Prostate gland (tissue), 2 donors: ENCODE data around the gene IQCE. TPM values are rescaled to one million over a fixed set of nuclear protein-coding genes. Genes with fewer than 3 reads are reported as not detected.

Source experiments
- DNase-seq: peaks from one replicate; pipeline ENCODE4 v3.0.0-alpha.2; 2019; ENCODE audit warnings: low spot score
- H3K27ac ChIP-seq, 2 donors: fragments of 200-600 bp; sonication (generic); 2 replicates each; pipeline ENCODE4 v1.5.1; 2017 to 2019
- H3K27me3 ChIP-seq: fragments of 200-600 bp; sonication (generic); replicated peaks from 2 replicates; pipeline ENCODE4 v1.5.1; 2019; ENCODE audit not compliant: insufficient read depth
- H3K36me3 ChIP-seq, 2 donors: fragments of 200-600 bp; sonication (generic); 1 replicate in 1 of 2; 2 replicates in 1 of 2; pipeline versions ENCODE4 v1.5.1 to v1.8.1; 2017 to 2019
- H3K4me1 ChIP-seq: fragments of 200-600 bp; sonication (generic); replicated peaks from 2 replicates; pipeline ENCODE4 v1.5.1; 2019
- H3K4me3 ChIP-seq, 2 donors: fragments of 200-600 bp; sonication (generic); 2 replicates each; pipeline ENCODE4 v1.5.1; 2017 to 2019
- H3K9me3 ChIP-seq: fragments of 200-600 bp; sonication (generic); 2 replicates; pipeline ENCODE4 v1.5.1; 2017
- POLR2A ChIP-seq: fragments of 450-650 bp; IDR thresholded peaks from one replicate; pipeline ENCODE4 v1.6.1; 2016; ENCODE audit warnings: antibody characterized with exemption, mild to moderate bottlenecking
- POLR2AphosphoS5 ChIP-seq: sonication (generic); formaldehyde crosslinking; IDR thresholded peaks from one replicate; pipeline ENCODE4 v1.6.1; 2017; ENCODE audit warnings: antibody characterized with exemption
- WGBS: methylation state at CpG from one replicate; pipeline ENCODE4 v1.1.5; 2018; 5-methylcytosine and 5-hydroxymethylcytosine counted together
- intact Hi-C: fragments of 100-400 bp; cut with DNase I; formaldehyde crosslinking; loops from one replicate; pipeline ENCODE4 v1.14.2; 2022
- total RNA-seq, 2 donors: library from RNA; depleted of rRNA; stranded (reverse); fragments of >200 nt; gene quantifications; one replicate each; pipeline ENCODE4 v1.1.0, GENCODE V29; 2016
- TF ChIP-seq, protein P1 (sequence below), 4 experiments: fragments of 200-600 bp in 2 of 4; fragments of 450-650 bp in 2 of 4; sonication (generic) in 2 of 4; IDR thresholded peaks; 1 replicate in 3 of 4; 2 replicates in 1 of 4; pipeline ENCODE4 v1.5.1; 2016 to 2019; ENCODE audit warnings: antibody characterized with exemption in 4 of 4, mild to moderate bottlenecking in 2 of 4, moderate library complexity in 2 of 4

The IQCE gene
- total RNA-seq, 2 donors from 2014 or later, result 20.2 to 41.9 TPM

DNA sequence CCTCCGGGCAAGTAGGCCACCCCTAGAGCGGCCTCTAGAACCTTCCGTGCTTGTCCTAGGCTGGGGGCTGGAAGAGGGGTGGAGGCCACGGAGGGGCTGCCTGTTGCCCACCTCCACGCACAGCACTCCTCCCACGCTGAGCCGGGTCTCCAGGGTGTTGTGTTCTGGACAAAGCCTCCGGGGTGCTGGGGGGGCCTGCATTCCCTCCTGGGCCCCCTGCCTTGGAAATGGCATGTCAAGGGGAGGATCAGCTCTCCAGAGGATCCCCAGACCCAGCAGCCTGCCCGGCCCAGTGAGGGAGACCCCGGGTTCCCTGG, 64.9 kb downstream of the IQCE start:
- 93% methylated on average over 10 of the region's 10 CpGs for WGBS
- Histone ChIP-seq H3K27me3 (no peaks in the 10 kb centered on the region), H3K27ac (no peak overlapping the region), H3K36me3 (no peaks in the 10 kb centered on the region), H3K4me1 (peaks cover 8% of the 10 kb centered on the region), H3K4me3 (no peak overlapping the region), H3K9me3 (no peaks in the 10 kb centered on the region)
- intact Hi-C loops, result no loop called here
- DNase-seq, result no peak
- TF ChIP-seq POLR2AphosphoS5 (no peak), POLR2A (no peak)
- TF ChIP-seq, protein P1, sequence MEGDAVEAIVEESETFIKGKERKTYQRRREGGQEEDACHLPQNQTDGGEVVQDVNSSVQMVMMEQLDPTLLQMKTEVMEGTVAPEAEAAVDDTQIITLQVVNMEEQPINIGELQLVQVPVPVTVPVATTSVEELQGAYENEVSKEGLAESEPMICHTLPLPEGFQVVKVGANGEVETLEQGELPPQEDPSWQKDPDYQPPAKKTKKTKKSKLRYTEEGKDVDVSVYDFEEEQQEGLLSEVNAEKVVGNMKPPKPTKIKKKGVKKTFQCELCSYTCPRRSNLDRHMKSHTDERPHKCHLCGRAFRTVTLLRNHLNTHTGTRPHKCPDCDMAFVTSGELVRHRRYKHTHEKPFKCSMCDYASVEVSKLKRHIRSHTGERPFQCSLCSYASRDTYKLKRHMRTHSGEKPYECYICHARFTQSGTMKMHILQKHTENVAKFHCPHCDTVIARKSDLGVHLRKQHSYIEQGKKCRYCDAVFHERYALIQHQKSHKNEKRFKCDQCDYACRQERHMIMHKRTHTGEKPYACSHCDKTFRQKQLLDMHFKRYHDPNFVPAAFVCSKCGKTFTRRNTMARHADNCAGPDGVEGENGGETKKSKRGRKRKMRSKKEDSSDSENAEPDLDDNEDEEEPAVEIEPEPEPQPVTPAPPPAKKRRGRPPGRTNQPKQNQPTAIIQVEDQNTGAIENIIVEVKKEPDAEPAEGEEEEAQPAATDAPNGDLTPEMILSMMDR (IDR thresholded peaks at IDR 0.05), result no peak

DNA sequence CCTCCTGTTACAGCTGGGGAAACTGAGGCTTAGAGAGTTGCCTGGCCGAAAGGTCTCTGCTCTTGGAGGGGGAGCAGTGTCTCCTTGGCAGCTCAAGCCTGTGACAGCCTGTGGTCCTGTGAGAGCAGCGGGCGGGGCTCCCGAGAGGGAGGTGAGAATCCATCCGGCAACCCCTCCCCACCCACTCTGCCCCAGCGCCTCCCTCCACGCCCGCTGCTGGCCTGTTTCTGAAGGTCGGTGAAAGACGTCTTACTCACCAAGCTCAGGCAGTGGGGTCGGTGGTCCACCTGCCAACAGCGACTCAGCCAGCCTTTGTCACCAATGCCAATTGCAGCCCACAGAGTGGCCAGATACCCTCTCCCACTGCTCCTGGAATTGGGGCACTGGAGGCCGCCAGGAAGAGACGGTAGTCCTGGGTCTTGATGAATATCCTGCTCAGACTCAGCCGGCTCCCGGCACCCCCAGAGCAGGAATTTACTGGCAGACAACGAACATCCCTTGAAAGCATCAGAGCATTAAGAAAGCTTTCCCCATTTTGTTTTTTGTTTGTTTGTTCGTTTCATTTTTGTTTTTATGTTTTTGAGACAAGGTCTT, 65.6 kb downstream of the IQCE start:
- H3K36me3 ChIP-seq, result no peaks in the 10 kb centered on the region
- no peaks in the 10 kb centered on the region for H3K27me3 ChIP-seq
- H3K4me1 ChIP-seq, result peaks cover 8% of the 10 kb centered on the region
- no peak overlapping the region for H3K4me3 ChIP-seq
- TF ChIP-seq, protein P1 (IDR thresholded peaks at IDR 0.05), result no peak
- TF ChIP-seq POLR2AphosphoS5, result no peak
- no peak for TF ChIP-seq POLR2A
- WGBS, result 84% methylated on average over 18 of the region's 18 CpGs
- H3K9me3 ChIP-seq, result no peaks in the 10 kb centered on the region
- intact Hi-C loops, result no loop called here
- DNase-seq, result no peak
- H3K27ac ChIP-seq, result no peak overlapping the region

DNA sequence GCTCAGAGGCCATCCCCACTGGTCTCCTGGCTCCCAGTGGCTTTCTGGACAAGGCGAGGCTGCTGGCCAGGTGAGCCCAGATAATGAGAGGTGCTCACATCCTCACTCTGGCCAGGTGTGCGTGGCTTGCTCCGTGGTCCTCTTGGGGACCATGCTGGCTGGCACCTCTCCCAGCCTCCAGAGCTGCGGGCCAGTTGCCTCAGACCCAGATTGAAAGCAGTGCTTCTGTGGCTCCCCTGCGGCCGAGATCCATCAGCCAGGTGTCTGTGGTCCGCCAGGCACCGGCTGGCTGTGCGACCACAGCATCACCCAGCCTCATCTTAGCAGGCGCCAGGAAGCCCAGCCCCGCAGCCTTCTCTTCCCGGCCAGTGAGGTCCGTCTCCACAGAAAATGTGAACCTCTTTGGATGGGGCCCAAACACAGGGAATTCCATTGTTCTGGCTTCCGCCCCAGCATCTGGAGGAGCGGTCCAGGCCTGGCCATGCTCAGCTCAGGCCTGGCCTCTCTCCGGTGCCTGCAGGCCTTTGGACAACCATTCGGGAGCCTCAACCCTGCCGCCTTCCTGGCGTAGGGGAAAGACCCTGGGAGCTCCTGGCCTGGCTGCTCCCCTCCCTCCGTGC, 67.8 kb downstream of the IQCE start:
- no peaks in the 10 kb centered on the region for H3K9me3 ChIP-seq
- no peak overlapping the region for H3K27ac ChIP-seq
- no peaks in the 10 kb centered on the region for H3K36me3 ChIP-seq
- H3K4me1 ChIP-seq, result peaks cover 13% of the 10 kb centered on the region
- no peak overlapping the region for H3K4me3 ChIP-seq
- TF ChIP-seq POLR2AphosphoS5, result no peak
- TF ChIP-seq POLR2A, result no peak
- TF ChIP-seq, protein P1 (IDR thresholded peaks at IDR 0.05), result no peak
- intact Hi-C loops, result no loop called here
- no peaks in the 10 kb centered on the region for H3K27me3 ChIP-seq
- DNase-seq, result no peak
- WGBS, result 52% methylated on average over 18 of the region's 20 CpGs

DNA sequence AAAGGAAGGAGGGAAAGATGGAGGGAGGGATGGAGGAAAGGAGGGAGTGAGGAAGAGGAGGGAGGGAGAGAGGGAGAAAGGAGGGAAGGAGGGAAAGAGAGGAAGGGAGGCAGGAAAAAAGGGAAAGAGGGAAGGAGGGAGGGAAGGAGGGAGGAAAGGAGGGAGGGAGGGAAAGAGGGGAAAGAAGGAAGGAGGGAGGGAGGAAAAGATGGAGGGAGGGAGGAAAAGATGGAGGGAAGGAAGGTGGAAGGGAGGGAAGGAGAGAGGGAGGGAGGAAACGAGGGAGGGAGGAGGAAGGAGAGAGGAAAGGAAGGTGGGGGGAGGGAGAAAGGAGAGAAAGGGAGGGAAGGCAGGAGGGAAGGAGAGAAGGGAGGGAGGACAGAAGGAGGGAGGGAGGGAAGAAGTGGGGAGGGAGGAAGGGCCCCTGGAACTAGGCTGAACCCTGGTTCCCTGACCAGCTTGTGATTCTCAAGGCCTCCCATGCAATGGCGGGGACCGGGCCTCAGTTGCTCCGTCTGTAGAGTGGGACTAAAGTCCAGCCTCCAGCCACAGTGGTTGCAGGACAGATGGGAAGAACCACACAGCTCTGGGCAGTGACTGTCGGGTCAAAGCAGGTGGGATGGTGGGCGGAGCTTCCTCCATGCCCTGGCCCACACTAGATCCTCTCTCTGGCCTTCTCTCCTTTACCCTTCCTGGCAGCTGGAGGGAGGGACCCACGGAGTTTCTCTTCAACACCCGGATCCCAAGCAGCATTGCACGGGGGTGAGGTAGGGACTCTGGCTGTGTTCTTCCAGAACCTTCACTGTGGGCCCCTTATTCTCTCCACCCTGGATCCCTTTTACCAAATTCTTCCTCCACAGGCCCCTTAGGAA, 68.7 kb downstream of the IQCE start:
- WGBS, result 72% methylated on average over 9 of the region's 9 CpGs
- H3K9me3 ChIP-seq, result no peaks in the 10 kb centered on the region
- intact Hi-C loops, result no loop called here
- H3K27me3 ChIP-seq, result no peaks in the 10 kb centered on the region
- H3K4me3 ChIP-seq, result no peak overlapping the region
- TF ChIP-seq POLR2AphosphoS5, result no peak
- TF ChIP-seq, protein P1 (IDR thresholded peaks at IDR 0.05), result no peak
- TF ChIP-seq POLR2A, result no peak
- H3K4me1 ChIP-seq, result peaks cover 7% of the 10 kb centered on the region
- no peak overlapping the region for H3K27ac ChIP-seq
- no peak for DNase-seq
- H3K36me3 ChIP-seq, result no peaks in the 10 kb centered on the region
